NT2/D1 (cell line): ENCODE results near the gene KIF6.

Experiments
- DNase-seq: peaks from one replicate; pipeline ENCODE4 v3.0.0-alpha.2; 2011; ENCODE audit warnings: low read depth, low spot score
- H3K27me3 ChIP-seq: 2 replicates; pipeline ENCODE4 v1.6.0; 2011; ENCODE audit warnings: mild to moderate bottlenecking; ENCODE audit not compliant: insufficient read length, insufficient read depth
- H3K36me3 ChIP-seq: 2 replicates; pipeline ENCODE4 v1.6.1; 2011; ENCODE audit warnings: mild to moderate bottlenecking, low read length, mixed read lengths; ENCODE audit not compliant: insufficient read depth, insufficient read length
- H3K4me1 ChIP-seq: 2 replicates; pipeline ENCODE4 v1.5.1; 2011; ENCODE audit not compliant: insufficient read depth, insufficient read length
- H3K4me3 ChIP-seq: 2 replicates; pipeline ENCODE4 v1.5.1; 2011; ENCODE audit warnings: low read depth; ENCODE audit not compliant: insufficient read length
- H3K9ac ChIP-seq: 2 replicates; pipeline ENCODE4 v1.6.0; 2011; ENCODE audit warnings: low read depth; ENCODE audit not compliant: insufficient read length
- H3K9me3 ChIP-seq: 2 replicates; pipeline ENCODE4 v1.5.1; 2011; ENCODE audit warnings: mild to moderate bottlenecking, low read length; ENCODE audit not compliant: insufficient read depth
- SUZ12 ChIP-seq: IDR thresholded peaks from 2 replicates; pipeline ENCODE4 v1.6.1; 2011; ENCODE audit not compliant: insufficient read length, insufficient read depth; ENCODE audit errors: extremely low read depth
- YY1 ChIP-seq: IDR thresholded peaks from 2 replicates; pipeline ENCODE4 v1.6.1; 2011; ENCODE audit not compliant: insufficient read length, insufficient read depth
- ZNF274 ChIP-seq: IDR thresholded peaks from 2 replicates; pipeline ENCODE4 v1.6.1; 2011; ENCODE audit warnings: mild to moderate bottlenecking, low read depth, low read length

The KIF6 gene

DNA sequence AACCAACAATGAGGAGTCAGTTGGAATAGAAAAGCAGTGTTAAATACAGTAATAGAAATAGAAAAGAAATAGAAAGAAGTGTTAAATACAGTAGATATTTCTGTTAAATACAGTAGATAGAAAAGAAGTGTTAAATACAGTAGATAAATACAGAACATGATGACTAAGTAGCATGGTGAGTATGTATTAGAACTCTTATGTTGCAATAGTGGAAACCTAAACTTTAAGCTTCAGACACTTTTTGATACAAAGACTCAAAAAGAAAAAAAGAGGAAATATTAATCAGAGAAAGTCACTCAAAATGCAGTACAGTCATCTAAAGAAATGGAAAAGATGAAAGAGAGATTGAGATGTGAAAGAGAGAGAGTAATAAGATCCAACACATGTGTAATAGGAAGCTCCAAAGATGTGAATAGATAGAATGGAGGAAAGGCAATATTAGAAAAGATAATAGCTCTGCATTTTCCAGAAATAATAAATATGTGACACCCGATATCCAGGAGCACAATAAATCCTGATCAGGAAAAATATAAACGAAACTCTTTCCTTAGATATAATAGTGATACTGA lies 271.2 kb downstream of the KIF6 start:
- H3K9me3 ChIP-seq, result peaks cover 10% of the 10 kb centered on the region
- H3K27me3 ChIP-seq, result no peaks in the 10 kb centered on the region
- no peak overlapping the region for H3K9ac ChIP-seq
- H3K36me3 ChIP-seq, result no peaks in the 10 kb centered on the region
- H3K4me1 ChIP-seq, result no peaks in the 10 kb centered on the region
- H3K4me3 ChIP-seq, result no peak overlapping the region
- TF ChIP-seq SUZ12 (no peak), ZNF274 (no peak), YY1 (no peak)
- DNase-seq, result no peak

DNA sequence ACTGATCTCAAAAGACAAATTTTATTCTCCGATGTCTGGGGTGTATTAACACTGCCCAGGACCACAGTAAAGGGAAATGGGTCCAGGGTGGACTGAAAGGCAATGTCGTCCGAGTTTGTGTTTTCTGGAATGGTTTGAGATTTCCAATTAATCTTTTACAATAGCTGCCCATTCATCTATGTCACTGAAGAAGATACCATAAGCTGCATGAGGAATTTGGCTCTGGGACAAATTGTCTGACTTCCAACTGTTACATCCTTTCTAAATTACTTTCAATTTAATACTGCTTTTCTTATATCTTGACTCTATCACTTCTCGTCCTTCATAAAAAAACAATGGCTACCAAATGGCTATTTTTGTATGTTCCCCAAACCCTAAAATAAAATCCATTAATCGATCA lies 272.0 kb downstream of the KIF6 start:
- DNase-seq, result no peak
- H3K4me3 ChIP-seq, result no peak overlapping the region
- H3K27me3 ChIP-seq, result no peaks in the 10 kb centered on the region
- no peak overlapping the region for H3K9ac ChIP-seq
- TF ChIP-seq YY1, result no peak
- TF ChIP-seq ZNF274, result no peak
- no peak for TF ChIP-seq SUZ12
- peaks cover 10% of the 10 kb centered on the region for H3K9me3 ChIP-seq
- H3K36me3 ChIP-seq, result no peaks in the 10 kb centered on the region
- H3K4me1 ChIP-seq, result no peaks in the 10 kb centered on the region

DNA sequence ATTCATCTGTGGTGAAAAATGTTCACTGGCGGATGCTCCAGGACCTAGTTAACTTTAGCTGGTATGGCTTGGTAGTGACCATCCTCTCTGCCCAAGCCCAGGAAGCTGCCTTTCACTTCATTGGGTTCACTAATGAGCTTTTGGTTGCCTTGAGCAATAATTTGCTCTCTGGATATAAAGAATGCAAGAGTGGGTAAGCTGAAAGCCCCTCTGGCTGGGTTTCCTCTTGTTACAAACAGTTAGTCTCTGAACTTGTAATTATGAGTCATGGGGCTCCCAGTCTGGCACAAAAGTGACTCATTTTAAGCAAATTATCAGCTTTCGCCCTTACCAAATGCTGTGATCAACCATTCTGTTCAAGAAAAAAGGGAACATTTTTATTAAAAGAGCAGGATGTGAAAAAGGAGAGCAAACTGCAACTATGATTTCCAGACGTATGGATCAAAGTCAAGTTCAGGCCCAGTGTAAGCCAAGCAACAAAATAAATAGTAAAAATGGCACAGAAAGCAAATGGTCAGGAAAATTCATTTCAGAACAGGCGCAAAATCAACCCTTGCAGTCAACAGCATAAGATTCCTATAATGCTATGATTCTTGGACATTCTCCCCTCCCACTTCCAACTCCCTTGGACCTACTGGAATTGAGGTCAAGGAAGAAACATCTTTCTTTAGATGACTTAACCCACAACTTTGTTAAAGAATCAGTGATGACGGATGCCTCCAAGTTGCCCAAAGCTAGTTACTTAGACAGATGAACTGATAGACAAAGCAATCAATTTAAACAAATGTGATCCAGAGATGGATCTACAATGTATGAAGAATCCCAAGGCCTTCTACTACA lies 272.7 kb downstream of the KIF6 start:
- H3K36me3 ChIP-seq, result no peaks in the 10 kb centered on the region
- H3K27me3 ChIP-seq, result no peaks in the 10 kb centered on the region
- no peak for TF ChIP-seq SUZ12
- no peak for TF ChIP-seq ZNF274
- TF ChIP-seq YY1, result no peak
- H3K9me3 ChIP-seq, result peaks cover 10% of the 10 kb centered on the region
- H3K9ac ChIP-seq, result no peak overlapping the region
- no peak for DNase-seq
- no peaks in the 10 kb centered on the region for H3K4me1 ChIP-seq
- no peak overlapping the region for H3K4me3 ChIP-seq

DNA sequence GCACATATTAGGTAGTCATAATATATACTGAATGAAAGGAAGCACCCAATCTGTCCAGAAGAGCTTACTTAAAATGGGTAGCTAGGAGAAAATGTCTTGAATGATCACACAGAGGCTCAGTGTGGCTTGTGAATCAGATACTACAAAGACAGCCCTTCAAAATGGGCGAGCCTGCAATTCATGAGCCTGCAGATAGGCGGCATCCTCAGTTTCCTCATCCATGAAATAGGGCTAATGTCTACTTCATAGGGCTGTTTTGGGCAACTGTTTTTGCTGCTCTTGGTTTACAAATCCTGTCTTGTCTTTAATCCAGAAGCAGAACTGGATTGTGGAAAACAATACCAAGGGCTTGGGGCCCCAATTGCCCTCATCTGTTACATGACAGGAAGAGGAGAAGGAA lies 273.4 kb downstream of the KIF6 start:
- TF ChIP-seq ZNF274 (no peak), SUZ12 (no peak), YY1 (no peak)
- no peak for DNase-seq
- Histone ChIP-seq H3K4me3 (no peak overlapping the region), H3K9me3 (peaks cover 10% of the 10 kb centered on the region), H3K27me3 (no peaks in the 10 kb centered on the region), H3K9ac (no peak overlapping the region), H3K4me1 (no peaks in the 10 kb centered on the region), H3K36me3 (no peaks in the 10 kb centered on the region)

DNA sequence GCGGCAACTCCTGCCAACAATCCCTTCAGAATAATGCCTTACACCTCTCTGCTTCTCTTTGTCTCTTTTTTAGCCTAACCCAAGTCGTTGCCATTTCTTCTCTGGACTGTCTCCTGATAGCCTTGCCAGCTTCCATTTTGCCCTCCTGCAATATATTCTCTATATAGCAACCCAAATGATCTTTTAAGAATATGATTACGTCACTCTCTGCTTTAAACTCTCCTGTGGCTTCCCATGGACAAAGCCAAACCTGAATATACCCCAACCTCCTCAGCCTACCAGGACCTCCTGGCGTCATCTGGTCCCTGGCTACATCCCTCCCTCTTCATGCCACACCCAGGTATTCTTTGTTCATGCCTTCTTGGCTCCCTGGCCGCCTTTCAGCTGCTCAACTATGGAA lies 276.2 kb downstream of the KIF6 start:
- Histone ChIP-seq H3K9me3 (peaks cover 10% of the 10 kb centered on the region), H3K4me3 (no peak overlapping the region), H3K36me3 (no peaks in the 10 kb centered on the region), H3K27me3 (no peaks in the 10 kb centered on the region), H3K9ac (no peak overlapping the region), H3K4me1 (no peaks in the 10 kb centered on the region)
- TF ChIP-seq ZNF274, result no peak
- TF ChIP-seq YY1, result no peak
- no peak for TF ChIP-seq SUZ12
- no peak for DNase-seq

DNA sequence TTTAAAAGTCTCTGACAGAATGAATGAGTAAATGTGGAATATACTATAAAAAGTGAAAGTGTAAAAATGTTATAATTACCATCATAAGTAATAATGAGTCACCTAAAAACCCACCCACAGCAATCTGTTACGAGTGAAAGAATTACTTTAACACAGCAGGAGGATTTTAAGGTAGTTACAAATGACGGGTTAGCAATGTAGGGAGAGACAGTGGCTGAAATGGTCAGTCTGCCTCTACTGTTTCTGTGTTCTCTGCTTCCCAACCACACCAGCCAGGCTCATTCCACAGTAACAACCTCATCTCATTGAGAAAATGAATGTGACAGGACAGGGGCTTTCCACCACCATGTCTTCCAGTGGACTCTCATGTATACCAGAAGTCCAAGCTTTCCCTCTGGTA lies 278.3 kb downstream of the KIF6 start:
- no peak for DNase-seq
- no peak overlapping the region for H3K9ac ChIP-seq
- H3K9me3 ChIP-seq, result no peaks in the 10 kb centered on the region
- no peaks in the 10 kb centered on the region for H3K27me3 ChIP-seq
- no peaks in the 10 kb centered on the region for H3K4me1 ChIP-seq
- H3K36me3 ChIP-seq, result no peaks in the 10 kb centered on the region
- no peak for TF ChIP-seq YY1
- TF ChIP-seq SUZ12, result no peak
- TF ChIP-seq ZNF274, result no peak
- H3K4me3 ChIP-seq, result no peak overlapping the region

DNA sequence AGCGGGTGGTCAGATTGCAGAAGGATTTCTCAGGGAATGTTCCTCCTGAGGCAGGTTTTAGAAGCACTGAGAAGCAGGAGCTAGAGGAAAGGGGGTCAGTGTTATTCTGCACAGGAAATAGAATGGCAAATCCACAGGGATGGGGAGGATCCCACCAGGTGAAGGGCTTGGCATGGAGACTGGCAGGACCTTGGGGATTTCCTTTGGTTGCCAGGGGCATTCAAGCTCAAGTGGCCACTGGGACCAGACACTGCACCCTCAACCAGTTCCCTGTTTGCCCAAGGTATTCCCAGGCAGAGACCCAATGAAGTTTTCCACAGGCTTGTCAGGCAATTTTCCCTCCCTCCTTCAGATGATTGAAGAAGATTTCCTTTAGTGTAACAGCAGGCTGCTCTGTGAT lies 279.5 kb downstream of the KIF6 start:
- DNase-seq, result no peak
- Histone ChIP-seq H3K9ac (no peak overlapping the region), H3K4me3 (no peak overlapping the region), H3K9me3 (no peaks in the 10 kb centered on the region), H3K27me3 (no peaks in the 10 kb centered on the region), H3K4me1 (no peaks in the 10 kb centered on the region), H3K36me3 (no peaks in the 10 kb centered on the region)
- no peak for TF ChIP-seq ZNF274
- TF ChIP-seq SUZ12, result no peak
- no peak for TF ChIP-seq YY1
